Natural killer cell (primary cell): Measurements from ENCODE around the gene FUT8. TPM values are rescaled to one million over a fixed set of nuclear protein-coding genes. Genes with fewer than 3 reads are reported as not detected.

Experiments
- ATAC-seq, 3 donors: fragments of 150-1000 bp in 2 of 3; fragments of 200-7000 bp in 1 of 3; cut with Tn5 transposase; 1 replicate in 1 of 3; 2 replicates in 2 of 3; pipeline ENCODE4 v1.10.0; 2021; ENCODE audit warnings: mild to moderate bottlenecking in 2 of 3, moderate library complexity in 2 of 3
- DNase-seq, 2 donors: peaks; one replicate each; pipeline versions ENCODE4 v3.0.0 to v3.0.0-alpha.2; 2013 to 2021; ENCODE audit warnings: mixed read lengths in 1 of 2
- H3K27ac ChIP-seq: one replicate; pipeline ENCODE4 v1.5.1; 2013; ENCODE audit warnings: mild to moderate bottlenecking, low read length
- H3K27me3 ChIP-seq: one replicate; pipeline ENCODE4 v1.6.1; 2013; ENCODE audit warnings: low read length; ENCODE audit not compliant: control insufficient read depth, insufficient read depth
- H3K36me3 ChIP-seq: one replicate; pipeline ENCODE4 v1.6.1; 2013; ENCODE audit warnings: low read length; ENCODE audit not compliant: control insufficient read depth, insufficient read depth
- H3K4me1 ChIP-seq: one replicate; pipeline ENCODE4 v1.6.1; 2013; ENCODE audit warnings: low read length; ENCODE audit not compliant: control insufficient read depth, insufficient read depth
- H3K4me3 ChIP-seq: one replicate; pipeline ENCODE4 v1.5.1; 2013; ENCODE audit warnings: low read length
- H3K9me3 ChIP-seq: one replicate; pipeline ENCODE4 v1.6.1; 2013; ENCODE audit warnings: low read length; ENCODE audit not compliant: control insufficient read depth, insufficient read depth
- H3K27ac Mint-ChIP-seq, 2 donors: one replicate each; pipeline ENCODE4 v1.8.0; 2022; ENCODE audit warnings: mild to moderate bottlenecking in 2 of 2, mixed read lengths in 2 of 2, moderate library complexity in 1 of 2
- H3K27me3 Mint-ChIP-seq, 2 donors: one replicate each; pipeline ENCODE4 v1.8.0; 2022; ENCODE audit warnings: low read depth in 2 of 2, mixed read lengths in 2 of 2
- H3K36me3 Mint-ChIP-seq: one replicate; pipeline ENCODE4 v1.8.0; 2022; ENCODE audit warnings: mixed read lengths
- H3K4me1 Mint-ChIP-seq, 2 donors: one replicate each; pipeline ENCODE4 v1.8.0; 2022; ENCODE audit warnings: mixed read lengths in 2 of 2
- H3K4me3 Mint-ChIP-seq: one replicate; pipeline ENCODE4 v1.8.0; 2022; ENCODE audit warnings: mild to moderate bottlenecking, moderate library complexity, mixed read lengths
- H3K9me3 Mint-ChIP-seq, 2 donors: one replicate each; pipeline ENCODE4 v1.8.0; 2022; ENCODE audit warnings: mixed read lengths in 2 of 2
- CTCF ChIP-seq: fragments of 200-600 bp; IDR thresholded peaks from one replicate; pipeline ENCODE4 v1.8.0; 2022; ENCODE audit warnings: antibody characterized with exemption
- WGBS: methylation state at CpG from one replicate; pipeline ENCODE4 v1.1.7; 2013; ENCODE audit warnings: missing lambda C conversion rate; ENCODE audit not compliant: insufficient coverage; 5-methylcytosine and 5-hydroxymethylcytosine counted together
- intact Hi-C: fragments of 100-400 bp; cut with micrococcal nuclease; formaldehyde crosslinking; loops from one replicate; pipeline ENCODE4 v1.14.2; 2022
- total RNA-seq, 4 donors: library from RNA; stranded (reverse); fragments of 120-200 nt in 1 of 4; gene quantifications; one replicate each; pipeline versions ENCODE4 v1.2.3 to v1.2.4, GENCODE V29; 2013 to 2022

The FUT8 gene
- total RNA-seq, 3 donors from 2014 or later (not counting 1 experiment from before 2014, with no cell fraction given): 20.7 to 29.2 (median 21.2) TPM

GRCh38 chr14:65639216-65639615, 226.7 kb downstream of the FUT8 start:
- Histone ChIP-seq H3K36me3 (no peaks in the 10 kb centered on the region), H3K9me3 (no peaks in the 10 kb centered on the region), H3K4me1 (peaks cover 10% of the 10 kb centered on the region), H3K4me3 (no peak overlapping the region), H3K27ac (no peak overlapping the region), H3K27me3 (no peaks in the 10 kb centered on the region)
- WGBS: 100% methylated on average over 1 of the region's 1 CpG
- peaks cover 30 to 31% of the 10 kb centered on the region in 2 donors for H3K4me1 Mint-ChIP-seq
- H3K27ac Mint-ChIP-seq: no peak overlapping the region
- no peaks in the 10 kb centered on the region for H3K27me3 Mint-ChIP-seq
- intact Hi-C loops: loop anchor here (5.0 kb wide), 1 partner anchor 388 kb away; no protein-coding TSS in a partner anchor
- no peaks in the 10 kb centered on the region for H3K36me3 Mint-ChIP-seq
- ATAC-seq: no peak
- H3K4me3 Mint-ChIP-seq: no peak overlapping the region
- no peaks in the 10 kb centered on the region for H3K9me3 Mint-ChIP-seq
- DNase-seq: no peak
- TF ChIP-seq CTCF: no peak

GRCh38 chr14:65650826-65651225, 238.3 kb downstream of the FUT8 start:
- TF ChIP-seq CTCF: no peak
- Mint-ChIP-seq H3K4me3 (no peak overlapping the region), H3K9me3 (no peaks in the 10 kb centered on the region), H3K27me3 (no peaks in the 10 kb centered on the region), H3K27ac (no peak overlapping the region), H3K36me3 (no peaks in the 10 kb centered on the region), H3K4me1 (no peaks in the 10 kb centered on the region)
- H3K9me3 ChIP-seq: peaks cover 3% of the 10 kb centered on the region
- H3K27ac ChIP-seq: no peak overlapping the region
- H3K27me3 ChIP-seq: no peaks in the 10 kb centered on the region
- intact Hi-C loops: no loop called here
- H3K4me1 ChIP-seq: no peaks in the 10 kb centered on the region
- no peak for ATAC-seq
- no peak for DNase-seq
- no peak overlapping the region for H3K4me3 ChIP-seq
- H3K36me3 ChIP-seq: no peaks in the 10 kb centered on the region
- no CpG with 5 or more reads among the region's 2 CpGs for WGBS

GRCh38 chr14:65656554-65656953, 244.0 kb downstream of the FUT8 start:
- Histone ChIP-seq H3K27ac (no peak overlapping the region), H3K4me1 (no peaks in the 10 kb centered on the region), H3K27me3 (no peaks in the 10 kb centered on the region), H3K4me3 (no peak overlapping the region), H3K9me3 (no peaks in the 10 kb centered on the region), H3K36me3 (no peaks in the 10 kb centered on the region)
- DNase-seq: no peak
- Mint-ChIP-seq H3K27ac (no peak overlapping the region), H3K4me3 (no peak overlapping the region), H3K4me1 (no peaks in the 10 kb centered on the region), H3K9me3 (no peaks in the 10 kb centered on the region), H3K36me3 (no peaks in the 10 kb centered on the region), H3K27me3 (no peaks in the 10 kb centered on the region)
- no peak for TF ChIP-seq CTCF
- no peak for ATAC-seq
- intact Hi-C loops: no loop called here
- 92% methylated on average over 2 of the region's 2 CpGs for WGBS

- no peaks in the 10 kb centered on the region for H3K9me3 ChIP-seq
- no peak overlapping the region for H3K27ac Mint-ChIP-seq
- H3K4me1 Mint-ChIP-seq: no peaks in the 10 kb centered on the region
These were observed 245.7 kb downstream of the FUT8 start for GRCh38 chr14:65658202-65658601.

More at GRCh38 chr14:65658202-65658601, 245.7 kb downstream of the FUT8 start:
- TF ChIP-seq CTCF: no peak
- H3K36me3 Mint-ChIP-seq: no peaks in the 10 kb centered on the region
- Histone ChIP-seq H3K36me3 (no peaks in the 10 kb centered on the region), H3K4me1 (no peaks in the 10 kb centered on the region), H3K4me3 (no peak overlapping the region), H3K27ac (no peak overlapping the region), H3K27me3 (no peaks in the 10 kb centered on the region)
- H3K4me3 Mint-ChIP-seq: no peak overlapping the region
- no peaks in the 10 kb centered on the region for H3K27me3 Mint-ChIP-seq
- no peaks in the 10 kb centered on the region for H3K9me3 Mint-ChIP-seq
- DNase-seq: no peak
- intact Hi-C loops: no loop called here
- no peak for ATAC-seq
